ENCODE measurements around the gene FHIT.

DNA sequence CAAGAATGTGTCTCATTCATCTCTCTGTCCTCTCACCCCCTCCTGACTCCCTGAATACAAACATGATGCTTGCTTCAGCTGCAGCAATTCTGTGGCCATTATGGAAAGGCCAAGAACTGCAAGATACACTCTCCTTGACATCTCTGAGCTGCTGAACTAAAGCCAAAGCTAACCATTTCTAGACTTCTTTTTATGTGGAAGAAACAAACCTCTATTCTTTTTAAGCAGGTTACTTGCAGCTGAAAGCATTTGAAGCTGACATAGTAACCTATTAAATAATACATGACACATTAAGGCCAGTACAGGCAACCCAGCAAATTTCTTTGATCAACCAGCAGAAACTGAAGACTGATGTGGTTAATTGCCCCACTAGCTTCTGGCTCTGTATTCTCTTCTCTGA lies 17.5 kb downstream of the FHIT start:
- TF ChIP-seq POLR2AphosphoS5 (IDR thresholded peaks at IDR 0.05; ENCODE audit: low read depth, low read length): no peak
- no peak for TF ChIP-seq POLR2A (IDR thresholded peaks at IDR 0.05; ENCODE audit: low read depth, low read length)

Data from GM12892 (cell line).